A549 (cell line): ENCODE measurements around the gene HASPIN. TPM values are rescaled to one million over a fixed set of nuclear protein-coding genes. Genes with fewer than 3 reads are reported as not detected.

Experiments
- ATAC-seq, 2 experiments: fragments of 200-7000 bp in 1 of 2; fragments of >200 bp in 1 of 2; cut with Nextera tagmentation in 1 of 2; cut with Tn5 transposase in 1 of 2; 3 replicates each; pipeline versions ENCODE4 v1.8.0 to v1.9.1; 2018 to 2020; ENCODE audit warnings: mild to moderate bottlenecking in 1 of 2, moderate library complexity in 1 of 2
- CTCF ChIA-PET: fragments of 300-600 bp; sonication (Branson Sonifier 250); formaldehyde crosslinking; extraction: SDS; loops from one replicate; lab custom pipeline; 2021; ENCODE audit warnings: antibody characterized with exemption, inconsistent platforms; lab: Yijun Ruan, JAX
- POLR2A ChIA-PET: fragments of 350-600 bp; formaldehyde crosslinking; extraction: SDS; loops from one replicate; lab custom pipeline; 2021; ENCODE audit warnings: antibody characterized with exemption, inconsistent platforms; lab: Yijun Ruan, JAX
- DNase-seq, 2 experiments: peaks; one replicate each; pipeline versions ENCODE4 v3.0.0 to v3.0.0-alpha.2; 2011 to 2016; ENCODE audit warnings: low read depth in 1 of 2, low spot score in 1 of 2
- FAIRE-seq: peaks from 2 replicates; lab custom pipeline; 2011; peaks lifted over from hg19 to GRCh38; lab: Jason Lieb, UNC
- H3K27ac ChIP-seq, 2 experiments: fragments of >200 bp; sonication (Bioruptor Twin); formaldehyde crosslinking; 3 replicates each; pipeline ENCODE4 v1.5.1; 2016 to 2017
- H3K4me1 ChIP-seq: fragments of >200 bp; sonication (Bioruptor Twin); formaldehyde crosslinking; 3 replicates; pipeline ENCODE4 v1.6.1; 2016
- H3K4me2 ChIP-seq: fragments of >200 bp; sonication (Bioruptor Twin); formaldehyde crosslinking; 3 replicates; pipeline ENCODE4 v1.6.1; 2016
- H3K4me3 ChIP-seq: fragments of >200 bp; sonication (Bioruptor Twin); formaldehyde crosslinking; 3 replicates; pipeline ENCODE4 v1.5.1; 2016
- H3K9me3 ChIP-seq: fragments of >200 bp; sonication (Bioruptor Twin); formaldehyde crosslinking; 3 replicates; pipeline ENCODE4 v1.6.1; 2016
- CTCF ChIP-seq: fragments of >200 bp; sonication (Bioruptor Twin); formaldehyde crosslinking; IDR thresholded peaks from 3 replicates; pipeline ENCODE4 v1.5.1; 2016
- E2F6 ChIP-seq: IDR thresholded peaks from 2 replicates; pipeline ENCODE4 v1.6.1; 2012; ENCODE audit warnings: low read depth, borderline replicate concordance
- FOSL2 ChIP-seq, 2 experiments: fragments of 450-650 bp in 1 of 2; fragments of >200 bp in 1 of 2; sonication (Bioruptor Twin) in 1 of 2; formaldehyde crosslinking; IDR thresholded peaks; 2 replicates each; pipeline versions ENCODE4 v1.5.0 to v1.6.1; 2016 to 2020; ENCODE audit warnings: mild to moderate bottlenecking in 1 of 2, moderate library complexity in 1 of 2
- JUN ChIP-seq, 2 experiments: fragments of >200 bp; sonication (Bioruptor Twin); formaldehyde crosslinking; IDR thresholded peaks; 2 replicates in 1 of 2; 3 replicates in 1 of 2; pipeline ENCODE4 v1.6.1; 2016 to 2017
- JUNB ChIP-seq: fragments of >200 bp; sonication (Bioruptor Twin); formaldehyde crosslinking; IDR thresholded peaks from 2 replicates; pipeline ENCODE4 v1.6.1; 2016
- KDM1A ChIP-seq: fragments of 200-600 bp; sonication (generic); IDR thresholded peaks from 2 replicates; pipeline ENCODE4 v1.6.1; 2016; ENCODE audit warnings: low read depth, mild to moderate bottlenecking
- MAFK ChIP-seq: fragments of 450-650 bp; IDR thresholded peaks from 2 replicates; pipeline ENCODE4 v1.6.1; 2014; ENCODE audit not compliant: partially characterized antibody
- MAZ ChIP-seq: fragments of 150-350 bp; IDR thresholded peaks from 2 replicates; pipeline ENCODE4 v1.6.1; 2014; ENCODE audit warnings: antibody characterized with exemption, low read depth, low read length, borderline replicate concordance
- NFE2L2 ChIP-seq: fragments of 150-350 bp; conservative IDR thresholded peaks from 2 replicates; pipeline ENCODE4 v1.6.1; 2014; ENCODE audit warnings: low read length
- NR3C1 ChIP-seq: fragments of >200 bp; sonication (Bioruptor Twin); formaldehyde crosslinking; IDR thresholded peaks from 3 replicates; pipeline ENCODE4 v1.6.1; 2017
- POLR2AphosphoS2 ChIP-seq: conservative IDR thresholded peaks from 2 replicates; pipeline ENCODE4 v1.6.1; 2012; ENCODE audit warnings: low read length, improper control_type of control experiment, inconsistent platforms
- RARB ChIP-seq: fragments of 250-450 bp; sonication (Bioruptor Pico); IDR thresholded peaks from 2 replicates; pipeline ENCODE4 v1.8.0; 2021; ENCODE audit warnings: mild to moderate bottlenecking, moderate library complexity
- REST ChIP-seq: fragments of 200-600 bp; sonication (generic); IDR thresholded peaks from 2 replicates; pipeline ENCODE4 v1.6.1; 2016; ENCODE audit warnings: antibody characterized with exemption, mild to moderate bottlenecking, moderate library complexity
- RNF2 ChIP-seq: fragments of 200-600 bp; sonication (generic); IDR thresholded peaks from 2 replicates; pipeline ENCODE4 v1.6.1; 2016; ENCODE audit warnings: low read depth, mild to moderate bottlenecking, antibody characterized with exemption, moderate library complexity, borderline replicate concordance
- TFCP2L1 ChIP-seq: fragments of 250-450 bp; sonication (Bioruptor Pico); IDR thresholded peaks from 2 replicates; pipeline ENCODE4 v1.5.0; 2021; ENCODE audit warnings: mild to moderate bottlenecking
- ZNF302 ChIP-seq: fragments of 250-450 bp; sonication (Bioruptor Pico); IDR thresholded peaks from 2 replicates; pipeline ENCODE4 v1.9.0; 2021; ENCODE audit warnings: inconsistent platforms, mild to moderate bottlenecking, moderate library complexity
- WGBS: methylation state at CpG from one replicate; pipeline ENCODE4 v1.1.6; 2017; ENCODE audit errors: missing lambda C conversion rate; 5-methylcytosine and 5-hydroxymethylcytosine counted together
- polyA plus RNA-seq, 4 experiments: library from polyadenylated mRNA; depleted of rRNA in 3 of 4; stranded (reverse); fragments of >200 nt; fragmentation: RNase III in 1 of 4; extraction: RNeasy Plus Mini Kit Qiagen cat#74134 plus additional on column Dnase treatment in 1 of 4; gene quantifications; 2 replicates in 3 of 4; 3 replicates in 1 of 4; pipeline ENCODE4 v1.2.3, GENCODE V29; 2011 to 2017
- TF ChIP-seq, protein P1 (sequence below): fragments of 450-650 bp; IDR thresholded peaks from 2 replicates; pipeline ENCODE4 v1.6.1; 2014; ENCODE audit warnings: antibody characterized with exemption

The HASPIN gene
- polyA plus RNA-seq, 2 of the 4 experiments (the other 2 are of a cell fraction), result 8.7 to 11.5 TPM

GRCh38 chr17:3751836-3752235 lies 28.1 kb downstream of the HASPIN start:
- POLR2A ChIA-PET, result no interaction called here
- WGBS, result 85% methylated on average over 10 of the region's 15 CpGs

DNA sequence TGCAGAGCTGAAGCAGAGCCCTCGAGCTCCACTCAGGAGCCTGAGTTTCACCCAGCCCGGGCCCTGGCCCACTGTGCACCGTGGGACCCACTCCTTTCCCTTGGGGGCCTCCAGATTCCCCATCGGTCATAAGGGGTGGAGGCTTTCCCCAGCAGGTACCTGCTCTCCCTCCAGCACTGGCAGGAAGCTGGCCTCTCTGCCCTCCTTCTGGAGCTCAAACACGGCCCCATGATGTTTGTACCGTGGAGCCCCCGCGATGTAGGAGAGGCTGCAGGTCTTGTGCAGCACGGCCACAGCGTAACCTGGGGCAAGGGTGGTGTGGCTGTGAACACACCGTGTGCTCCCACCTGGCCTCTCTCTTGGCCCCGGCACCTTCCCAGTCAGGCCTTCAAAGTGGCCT lies 29.9 kb downstream of the HASPIN start:
- H3K4me1 ChIP-seq, result peaks cover 9% of the 10 kb centered on the region; the same call in 1 of the 3 replicates
- ATAC-seq, result no peak
- no peak overlapping the region for H3K27ac ChIP-seq
- no peak overlapping the region for H3K4me3 ChIP-seq
- POLR2A ChIA-PET, result no interaction called here
- no peak overlapping the region for H3K4me2 ChIP-seq
- CTCF ChIA-PET, result interaction anchor here (1.1 to 10.1 kb wide), 5 partner anchors 9 to 74 kb away, joined by 3 to 176 read pairs (median 6); no protein-coding TSS in a partner anchor
- FAIRE-seq, result no peak
- no peak for DNase-seq
- no peaks in the 10 kb centered on the region for H3K9me3 ChIP-seq
- 73% methylated on average over 9 of the region's 12 CpGs for WGBS
- TF ChIP-seq JUN (IDR thresholded peaks at IDR 0.05) (no peak), NR3C1 (no peak)

More at GRCh38 chr17:3751836-3752235, 28.1 kb downstream of the HASPIN start:
- FAIRE-seq (no peak), DNase-seq (no peak), ATAC-seq (no peak)
- Histone ChIP-seq H3K4me1 (peaks cover 9% of the 10 kb centered on the region; the same call in 1 of the 3 replicates), H3K4me2 (no peak overlapping the region), H3K4me3 (no peak overlapping the region), H3K9me3 (no peaks in the 10 kb centered on the region), H3K27ac (no peak overlapping the region)
- TF ChIP-seq MAZ (no peak), JUNB (no peak), TFCP2L1 (CRISPR knock-in tag) (no peak), CTCF (no peak), KDM1A (no peak)
- CTCF ChIA-PET, result interaction anchor here (0.7 to 10.1 kb wide), 8 partner anchors 9 to 643 kb away, joined by 3 to 176 read pairs (median 5); partner anchors contain the start of gene NCBP3

- H3K9me3 ChIP-seq, result 0 out of 3 replicates have a peak, but pooled peaks cover 1% of the 10 kb centered on the region
- ChIA-PET POLR2A (no interaction called here), CTCF (interaction anchor here (1.1 to 10.1 kb wide), 5 partner anchors 9 to 74 kb away, joined by 3 to 176 read pairs (median 6); no protein-coding TSS in a partner anchor)
- DNase-seq, result no peak
- peaks cover 9% of the 10 kb centered on the region; the same call in 1 of the 3 replicates for H3K4me1 ChIP-seq
- H3K4me2 ChIP-seq, result no peak overlapping the region; the same call in 2 of the 3 replicates
- H3K27ac ChIP-seq, result no peak overlapping the region
- FAIRE-seq, result no peak
- WGBS, result 84% methylated on average over 18 of the region's 18 CpGs
- no peak for TF ChIP-seq NR3C1
- TF ChIP-seq JUN (IDR thresholded peaks at IDR 0.05), result no peak
- no peak for TF ChIP-seq POLR2AphosphoS2
- no peak for TF ChIP-seq MAZ
- no peak for TF ChIP-seq RARB (CRISPR knock-in tag)
- no peak for TF ChIP-seq MAFK
- TF ChIP-seq FOSL2 (IDR thresholded peaks at IDR 0.05), result no peak
- no peak for TF ChIP-seq FOSL2 (CRISPR knock-in tag; IDR thresholded peaks at IDR 0.05)
- no peak for TF ChIP-seq RNF2
- H3K4me3 ChIP-seq, result no peak overlapping the region
- ATAC-seq, result no peak
Measured at GRCh38 chr17:3754066-3754457, 30.4 kb downstream of the HASPIN start.

DNA sequence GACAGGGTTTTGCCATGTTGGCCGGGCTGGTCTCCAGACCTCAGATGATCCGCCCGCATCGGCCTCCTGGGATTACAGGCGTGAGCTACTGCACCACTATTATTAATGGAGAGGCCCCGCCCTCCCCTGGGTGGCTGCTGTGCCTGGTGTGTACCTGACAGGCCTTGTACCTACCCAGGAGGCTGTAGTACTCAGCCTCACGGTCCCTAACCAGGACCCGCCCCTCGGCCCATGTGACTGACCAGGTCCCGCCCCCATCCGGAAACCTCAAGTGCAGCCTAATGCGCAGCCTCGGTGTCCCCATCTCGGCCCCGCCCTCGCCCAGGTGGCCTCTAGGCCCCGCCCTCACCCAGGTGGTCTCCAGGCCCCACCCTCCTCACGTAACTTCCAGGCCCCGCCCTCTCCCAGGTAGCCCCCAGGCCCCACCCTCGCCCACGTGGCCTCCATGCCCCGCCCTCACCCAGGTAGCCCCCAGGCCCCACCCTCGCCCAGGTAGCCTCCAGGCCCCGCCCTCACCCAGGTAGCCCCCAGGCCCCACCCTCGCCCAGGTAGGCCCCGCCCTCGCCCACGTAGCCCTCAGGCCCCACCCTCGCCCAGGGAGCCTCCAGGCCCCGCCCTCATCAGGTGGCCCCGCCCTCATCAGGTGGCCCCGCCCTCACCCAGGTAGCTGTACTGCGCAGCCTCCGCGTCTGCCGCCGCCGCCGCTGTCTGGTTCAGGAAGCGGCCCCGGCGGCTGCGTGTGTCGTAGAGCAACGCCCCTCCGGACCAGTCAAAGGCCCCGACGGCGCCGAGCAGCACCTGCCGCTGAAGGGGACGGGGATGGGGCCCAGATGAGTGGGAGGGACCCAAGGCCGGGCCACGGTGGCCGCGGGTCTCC lies 31.0 kb downstream of the HASPIN start:
- CTCF ChIA-PET, result interaction anchor here (1.2 to 10.1 kb wide), 4 partner anchors 8 to 73 kb away, joined by 3 to 176 read pairs (median 12); no protein-coding TSS in a partner anchor
- no peak for FAIRE-seq
- POLR2A ChIA-PET, result no interaction called here
- Histone ChIP-seq H3K27ac (peak overlapping the region in 1 of 2 experiments; percentile 45; a peak in 2 of 6 replicates), H3K4me1 (peaks cover 9% of the 10 kb centered on the region; the same call in 1 of the 3 replicates), H3K4me2 (peak overlapping the region; percentile 63), H3K9me3 (peaks cover 7% of the 10 kb centered on the region; the same call in 2 of the 3 replicates)
- peak; percentile 54 to 75 for ATAC-seq
- WGBS, result 30% methylated on average over 24 of the region's 56 CpGs
- TF ChIP-seq REST, result no peak
- TF ChIP-seq NFE2L2, result no peak
- TF ChIP-seq ZNF302 (CRISPR knock-in tag), result no peak
- TF ChIP-seq, protein P1, sequence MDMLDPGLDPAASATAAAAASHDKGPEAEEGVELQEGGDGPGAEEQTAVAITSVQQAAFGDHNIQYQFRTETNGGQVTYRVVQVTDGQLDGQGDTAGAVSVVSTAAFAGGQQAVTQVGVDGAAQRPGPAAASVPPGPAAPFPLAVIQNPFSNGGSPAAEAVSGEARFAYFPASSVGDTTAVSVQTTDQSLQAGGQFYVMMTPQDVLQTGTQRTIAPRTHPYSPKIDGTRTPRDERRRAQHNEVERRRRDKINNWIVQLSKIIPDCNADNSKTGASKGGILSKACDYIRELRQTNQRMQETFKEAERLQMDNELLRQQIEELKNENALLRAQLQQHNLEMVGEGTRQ, result 0 out of 2 replicates have a peak, but pooled peaks have one; percentile 19
- no peak for TF ChIP-seq E2F6
- TF ChIP-seq, all 56 proteins: peak for 1
- peak overlapping the region; percentile 36 for H3K4me3 ChIP-seq
- DNase-seq, result peak in 1 of 2 experiments; percentile 58
